ENCODE results near the gene IGFL2. TPM values are rescaled to one million over a fixed set of nuclear protein-coding genes. Genes with fewer than 3 reads are reported as not detected.

IGFL2 gene
- total and polyA plus RNA-seq, 9 of the 15 experiments (the other 6 are each of a cell fraction or from before 2014, with no cell fraction given), result 0.42 to 1.7 (median 0.75) TPM; not detected in 2

DNA sequence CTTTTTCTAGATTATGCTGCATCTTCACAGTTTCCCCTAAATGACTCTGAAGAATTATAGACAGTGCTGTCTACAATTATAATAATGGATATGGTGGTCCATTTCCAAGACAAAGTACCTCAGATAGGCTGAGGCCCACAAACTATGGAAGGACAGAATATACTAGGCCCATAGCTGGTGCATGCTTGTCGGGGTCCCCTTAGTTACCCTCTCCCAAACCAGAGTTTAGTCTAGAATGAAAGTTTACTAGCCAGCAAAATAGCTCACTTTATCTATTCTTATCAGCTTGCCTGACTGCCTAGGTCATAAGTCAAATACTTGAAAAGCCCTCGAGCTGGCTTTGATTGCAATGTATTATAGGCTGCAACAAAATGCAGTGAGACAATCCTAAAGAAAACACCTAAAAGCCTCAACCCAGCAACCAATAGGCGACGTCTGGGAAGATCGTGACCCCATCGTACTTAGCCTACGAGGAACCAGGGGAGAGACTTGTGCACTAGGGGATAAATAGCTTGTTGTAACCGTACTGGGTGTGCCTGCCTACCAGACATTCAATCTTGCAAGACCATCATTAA, 785 bp upstream of the IGFL2 start:
- Histone ChIP-seq H3K27me3 (ENCODE audit: control insufficient read depth in 2 of 2, insufficient read depth in 2 of 2, low read length in 2 of 2) (peaks cover 0 to 6% of the 10 kb centered on the region in 2 experiments; a peak in 2 of 5 replicates), H3K27ac (ENCODE audit: extremely low read depth, low read depth, low read length) (no peak overlapping the region), H3K9me1 (ENCODE audit: control insufficient read depth, insufficient read depth, low read length) (no peaks in the 10 kb centered on the region), H3K4me3 (no peak overlapping the region), H4K20me1 (replicated peaks; ENCODE audit: control insufficient read depth, insufficient read depth, low read length) (no peaks in the 10 kb centered on the region), H3K4me1 (replicated peaks in 1 of 2; ENCODE audit: control insufficient read depth in 2 of 2, insufficient read depth in 2 of 2, low read length in 2 of 2) (no peaks in the 10 kb centered on the region; a peak in 1 of 5 replicates), H3K9me3 (replicated peaks; ENCODE audit: control insufficient read depth, insufficient read depth, low read depth, low read length) (no peaks in the 10 kb centered on the region), H3K4me2 (ENCODE audit: insufficient read depth, low read length) (no peak overlapping the region), H2AFZ (ENCODE audit: low read depth, low read length) (no peak overlapping the region), H3K9ac (ENCODE audit: insufficient read depth in 1 of 2, low read depth in 2 of 2, low read length in 2 of 2) (no peak overlapping the region), H3K79me2 (ENCODE audit: control insufficient read depth, insufficient read depth, low read length) (no peaks in the 10 kb centered on the region), H3K36me3 (ENCODE audit: control insufficient read depth, insufficient read depth, low read length) (no peaks in the 10 kb centered on the region)
- DNase-seq (ENCODE audit: extremely low read depth in 1 of 4, low spot score in 3 of 4), result no peak
- ATAC-seq, result no peak
- intact Hi-C loops (cut with micrococcal nuclease) (no loop called here), in situ Hi-C loops (cut with MboI) (no loop called here)
- TF ChIP-seq ESRRA (IDR thresholded peaks at IDR 0.05; ENCODE audit: borderline replicate concordance, low read depth) (no peak), SMAD1 (IDR thresholded peaks at IDR 0.05; ENCODE audit: low read depth, low read length, partially characterized antibody) (no peak), ASH1L (IDR thresholded peaks at IDR 0.05; ENCODE audit: borderline replicate concordance, low read depth, partially characterized antibody) (no peak), ZNF431 (CRISPR knock-in tag; IDR thresholded peaks at IDR 0.05) (no peak), RBM39 (optimal IDR thresholded peaks at IDR 0.05; ENCODE audit: low read depth, low read length) (no peak), LCOR (CRISPR knock-in tag; IDR thresholded peaks at IDR 0.05) (no peak), ZNF644 (tag; IDR thresholded peaks at IDR 0.05; ENCODE audit: low read depth) (no peak), HMG20A (CRISPR knock-in tag; conservative IDR thresholded peaks at IDR 0.05) (no peak), E2F3 (CRISPR knock-in tag; IDR thresholded peaks at IDR 0.05) (no peak), ZNF217 (CRISPR knock-in tag; IDR thresholded peaks at IDR 0.05) (no peak), STAT5A (IDR thresholded peaks at IDR 0.05; ENCODE audit: borderline replicate concordance, low read length) (no peak)
- TF ChIP-seq, protein P1, sequence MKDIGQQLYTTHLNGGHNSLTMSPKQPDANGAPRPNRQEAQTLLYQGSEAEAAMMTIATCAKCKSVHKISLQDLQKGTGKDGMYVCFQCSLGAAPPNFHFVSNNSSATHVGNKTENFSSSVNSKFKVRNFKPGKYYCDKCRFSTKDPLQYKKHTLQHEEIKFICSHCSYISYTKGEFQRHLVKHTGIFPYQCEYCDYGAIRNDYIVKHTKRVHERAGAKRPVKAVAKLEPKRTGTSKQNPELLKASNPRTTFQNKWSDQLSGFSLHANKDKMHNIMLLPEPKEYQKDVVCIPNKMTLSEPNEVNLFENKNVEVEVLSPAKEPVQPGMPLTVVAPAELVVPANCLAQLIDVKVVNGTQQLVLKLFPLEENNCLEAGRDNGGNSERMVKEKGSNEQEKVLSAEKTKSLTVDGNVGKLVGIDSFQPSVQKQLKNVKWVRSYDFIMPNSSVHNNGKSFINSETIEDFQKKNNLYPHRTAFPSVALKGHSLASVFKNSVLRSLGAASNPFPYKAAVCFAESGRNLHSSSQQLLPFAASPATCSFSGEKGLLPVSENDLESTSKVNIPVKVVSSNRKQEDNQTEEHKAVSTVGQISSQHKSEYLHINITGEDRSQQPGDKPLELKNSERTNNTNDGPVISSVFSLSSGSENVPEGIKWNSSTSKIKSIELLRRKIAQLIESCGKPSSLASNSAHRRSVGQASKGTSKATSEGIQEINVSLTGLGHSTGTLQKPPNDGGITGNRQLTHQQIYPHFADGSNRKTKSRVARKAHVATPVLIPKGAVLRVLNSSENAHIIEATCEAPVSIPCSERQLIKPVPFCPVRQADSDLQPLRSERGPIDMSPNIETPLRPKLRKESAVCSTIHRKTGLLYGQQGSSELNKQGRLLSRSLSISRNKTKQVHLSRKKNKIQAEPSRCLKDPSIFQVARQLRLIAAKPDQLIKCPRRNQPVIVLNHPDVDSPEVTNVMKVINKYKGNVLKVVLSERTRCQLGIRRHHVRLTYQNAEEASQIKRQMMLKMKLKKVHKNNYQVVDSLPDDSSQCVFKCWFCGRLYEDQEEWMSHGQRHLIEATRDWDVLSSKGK (CRISPR knock-in tag; IDR thresholded peaks at IDR 0.05), result no peak
- TF ChIP-seq, protein P2, sequence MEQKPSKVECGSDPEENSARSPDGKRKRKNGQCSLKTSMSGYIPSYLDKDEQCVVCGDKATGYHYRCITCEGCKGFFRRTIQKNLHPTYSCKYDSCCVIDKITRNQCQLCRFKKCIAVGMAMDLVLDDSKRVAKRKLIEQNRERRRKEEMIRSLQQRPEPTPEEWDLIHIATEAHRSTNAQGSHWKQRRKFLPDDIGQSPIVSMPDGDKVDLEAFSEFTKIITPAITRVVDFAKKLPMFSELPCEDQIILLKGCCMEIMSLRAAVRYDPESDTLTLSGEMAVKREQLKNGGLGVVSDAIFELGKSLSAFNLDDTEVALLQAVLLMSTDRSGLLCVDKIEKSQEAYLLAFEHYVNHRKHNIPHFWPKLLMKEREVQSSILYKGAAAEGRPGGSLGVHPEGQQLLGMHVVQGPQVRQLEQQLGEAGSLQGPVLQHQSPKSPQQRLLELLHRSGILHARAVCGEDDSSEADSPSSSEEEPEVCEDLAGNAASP (IDR thresholded peaks at IDR 0.05), result no peak
- TF ChIP-seq, protein P3, sequence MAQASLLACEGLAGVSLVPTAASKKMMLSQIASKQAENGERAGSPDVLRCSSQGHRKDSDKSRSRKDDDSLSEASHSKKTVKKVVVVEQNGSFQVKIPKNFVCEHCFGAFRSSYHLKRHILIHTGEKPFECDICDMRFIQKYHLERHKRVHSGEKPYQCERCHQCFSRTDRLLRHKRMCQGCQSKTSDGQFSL (CRISPR knock-in tag; IDR thresholded peaks at IDR 0.05), result no peak
- TF ChIP-seq, protein P3 (tag; IDR thresholded peaks at IDR 0.05), result no peak
- TF ChIP-seq, protein P4, sequence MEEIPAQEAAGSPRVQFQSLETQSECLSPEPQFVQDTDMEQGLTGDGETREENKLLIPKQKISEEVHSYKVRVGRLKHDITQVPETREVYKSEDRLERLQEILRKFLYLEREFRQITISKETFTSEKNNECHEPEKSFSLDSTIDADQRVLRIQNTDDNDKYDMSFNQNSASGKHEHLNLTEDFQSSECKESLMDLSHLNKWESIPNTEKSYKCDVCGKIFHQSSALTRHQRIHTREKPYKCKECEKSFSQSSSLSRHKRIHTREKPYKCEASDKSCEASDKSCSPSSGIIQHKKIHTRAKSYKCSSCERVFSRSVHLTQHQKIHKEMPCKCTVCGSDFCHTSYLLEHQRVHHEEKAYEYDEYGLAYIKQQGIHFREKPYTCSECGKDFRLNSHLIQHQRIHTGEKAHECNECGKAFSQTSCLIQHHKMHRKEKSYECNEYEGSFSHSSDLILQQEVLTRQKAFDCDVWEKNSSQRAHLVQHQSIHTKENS (CRISPR knock-in tag; IDR thresholded peaks at IDR 0.05), result no peak
- WGBS (ENCODE audit: insufficient coverage, low coverage, missing lambda C conversion rate), result 0% methylated on average over 8 of the region's 8 CpGs
- POLR2A ChIA-PET, result interaction anchor here (0.7 kb wide), 1 partner anchor 514 kb away, joined by 3 read pairs; no protein-coding TSS in a partner anchor
- no TSS peak for BruUV-seq (replicated peaks)
- FAIRE-seq, result no peak
- CTCF ChIA-PET (ENCODE audit: low intra/inter-chr PET ratio), result no interaction called here

All from K562 (cell line).